Measurements from ENCODE around the gene HTR3B. TPM values are rescaled to one million over a fixed set of nuclear protein-coding genes. Genes with fewer than 3 reads are reported as not detected.

Gene HTR3B
- total and polyA plus RNA-seq, 2 of the 4 experiments (the other 2 are of a cell fraction): not detected

DNA sequence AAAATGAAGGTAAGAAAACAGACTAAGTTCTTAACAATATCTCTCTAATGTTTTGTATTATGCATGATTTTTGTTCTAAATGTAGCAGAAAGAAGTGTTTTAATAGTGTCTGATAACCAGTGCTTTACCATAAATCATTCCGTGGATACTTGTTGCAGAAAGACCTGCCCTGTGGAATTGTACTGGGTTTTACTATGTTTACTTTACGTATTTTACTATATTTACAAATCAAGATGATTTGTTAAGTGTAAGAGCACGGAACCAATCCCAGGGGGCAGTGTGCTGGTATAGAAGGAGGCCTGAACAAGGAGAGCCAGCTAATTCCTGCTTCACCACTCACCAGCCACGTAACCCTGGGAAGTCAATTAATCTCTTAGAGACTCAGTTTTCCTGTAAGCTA, 1.4 kb downstream of the HTR3B start:
- no peak overlapping the region for H3K18ac ChIP-seq (ENCODE audit: low read depth, low read length)
- no peak overlapping the region for H2BK15ac ChIP-seq (ENCODE audit: low read depth, low read length)
- ChIA-PET POLR2A (ENCODE audit: unreplicated experiment) (no interaction called here), CTCF (interaction anchor here (1.2 to 2.6 kb wide), 3 partner anchors 10 to 355 kb away, joined by 4 to 9 read pairs (median 5); no protein-coding TSS in a partner anchor)
- no peak overlapping the region for H2AFZ ChIP-seq (replicated peaks; ENCODE audit: low read length, poor library complexity)
- BruUV-seq (replicated peaks): no TSS peak
- no peak overlapping the region for H2BK120ac ChIP-seq (ENCODE audit: low read depth, low read length)
- in situ Hi-C loops (cut with MboI; ENCODE audit: low sequenced_read_pairs): no loop called here
- no peak for TF ChIP-seq NFE2L2 (IDR thresholded peaks at IDR 0.05; ENCODE audit: low read depth, low read length)
- TF ChIP-seq, protein P1, sequence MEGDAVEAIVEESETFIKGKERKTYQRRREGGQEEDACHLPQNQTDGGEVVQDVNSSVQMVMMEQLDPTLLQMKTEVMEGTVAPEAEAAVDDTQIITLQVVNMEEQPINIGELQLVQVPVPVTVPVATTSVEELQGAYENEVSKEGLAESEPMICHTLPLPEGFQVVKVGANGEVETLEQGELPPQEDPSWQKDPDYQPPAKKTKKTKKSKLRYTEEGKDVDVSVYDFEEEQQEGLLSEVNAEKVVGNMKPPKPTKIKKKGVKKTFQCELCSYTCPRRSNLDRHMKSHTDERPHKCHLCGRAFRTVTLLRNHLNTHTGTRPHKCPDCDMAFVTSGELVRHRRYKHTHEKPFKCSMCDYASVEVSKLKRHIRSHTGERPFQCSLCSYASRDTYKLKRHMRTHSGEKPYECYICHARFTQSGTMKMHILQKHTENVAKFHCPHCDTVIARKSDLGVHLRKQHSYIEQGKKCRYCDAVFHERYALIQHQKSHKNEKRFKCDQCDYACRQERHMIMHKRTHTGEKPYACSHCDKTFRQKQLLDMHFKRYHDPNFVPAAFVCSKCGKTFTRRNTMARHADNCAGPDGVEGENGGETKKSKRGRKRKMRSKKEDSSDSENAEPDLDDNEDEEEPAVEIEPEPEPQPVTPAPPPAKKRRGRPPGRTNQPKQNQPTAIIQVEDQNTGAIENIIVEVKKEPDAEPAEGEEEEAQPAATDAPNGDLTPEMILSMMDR (conservative IDR thresholded peaks at IDR 0.05; ENCODE audit: low read depth, low read length): peak; percentile 30
- no peak overlapping the region for H3K14ac ChIP-seq (replicated peaks; ENCODE audit: low read depth, low read length)
- ATAC-seq (ENCODE audit: low read depth) (no peak; the same call in 1 of the 2 replicates), DNase-seq (peak; percentile 51)
- H3K9ac ChIP-seq (ENCODE audit: low read depth, low read length): no peak overlapping the region
- H4K8ac ChIP-seq (ENCODE audit: low read depth in 2 of 2, low read length in 2 of 2): no peak overlapping the region
- H4K91ac ChIP-seq (ENCODE audit: insufficient read depth, low read depth, low read length): no peak overlapping the region
- no CpG with 5 or more reads among the region's 4 CpGs for WGBS, 2 experiments (ENCODE audit: extremely low coverage in 2 of 2, insufficient read length in 1 of 2)
- no peak overlapping the region for H2BK20ac ChIP-seq (ENCODE audit: low read depth, low read length)
- no peak overlapping the region for H2AK5ac ChIP-seq (ENCODE audit: low read depth, low read length)
- intact Hi-C loops (cut with micrococcal nuclease): no loop called here
- no peaks in the 10 kb centered on the region for H3K9me1 ChIP-seq (ENCODE audit: insufficient read depth, low read length)
- H3K79me1 ChIP-seq (ENCODE audit: low read depth in 1 of 2, low read length in 2 of 2): no peaks in the 10 kb centered on the region
- H4K20me1 ChIP-seq (ENCODE audit: insufficient read depth, low read length): no peaks in the 10 kb centered on the region
- dilution Hi-C loops (cut with HindIII; ENCODE audit: low sequenced_read_pairs, unreplicated experiment): no loop called here
- no peaks in the 10 kb centered on the region for H3K9me3 ChIP-seq (ENCODE audit: control insufficient read depth, insufficient read depth, low read length)
- H3K27me3 ChIP-seq (ENCODE audit: control insufficient read depth, insufficient read depth, low read length): peaks cover 7% of the 10 kb centered on the region
- H2BK5ac ChIP-seq (ENCODE audit: low read depth, low read length, poor library complexity, severe bottlenecking): no peak overlapping the region
- no peak overlapping the region for H3K4me2 ChIP-seq (ENCODE audit: low read depth, low read length)
- no peaks in the 10 kb centered on the region for H3K4me1 ChIP-seq (ENCODE audit: control insufficient read depth, insufficient read depth, low read length)
- H3K4ac ChIP-seq (ENCODE audit: low read depth, low read length): no peak overlapping the region
- no peak overlapping the region for H4K5ac ChIP-seq (ENCODE audit: low read depth, low read length)
- no peaks in the 10 kb centered on the region for H3K36me3 ChIP-seq (ENCODE audit: control insufficient read depth, insufficient read depth, low read length)
- H2AK9ac ChIP-seq (replicated peaks; ENCODE audit: low read depth, low read length, poor library complexity): no peak overlapping the region
- H3K56ac ChIP-seq (ENCODE audit: extremely low read depth, insufficient read depth, low read length): no peak overlapping the region
- H3K4me3 ChIP-seq (ENCODE audit: insufficient read depth, low read depth, low read length): no peak overlapping the region
- H3K23ac ChIP-seq (ENCODE audit: low read depth, low read length): no peak overlapping the region
- no peak overlapping the region for H3K27ac ChIP-seq (ENCODE audit: insufficient read depth, low read length)
